Body of pancreas (tissue), 4 donors: ENCODE data around the gene TULP4.

Experiments
- CTCF ChIP-seq, 7 experiments: fragments of 450-650 bp in 4 of 7; fragments of 200-600 bp in 3 of 7; sonication (generic) in 3 of 7; IDR thresholded peaks; one replicate each; pipeline ENCODE4 v1.5.1; 2016 to 2019; ENCODE audit warnings: antibody characterized with exemption in 7 of 7
- POLR2A ChIP-seq, 3 donors: fragments of 450-650 bp; IDR thresholded peaks; one replicate each; pipeline ENCODE4 v1.6.1; 2016; ENCODE audit warnings: antibody characterized with exemption in 3 of 3, mild to moderate bottlenecking in 2 of 3

- no peak for TF ChIP-seq CTCF (IDR thresholded peaks at IDR 0.05)
- TF ChIP-seq POLR2A (IDR thresholded peaks at IDR 0.05) = no peak
Measured at GRCh38 chr6:158459726-158460125, 147.5 kb downstream of the TULP4 start.
